C4-2B (cell line): Measurements from ENCODE around the gene OBSL1.

Experiments
- ZFX ChIP-seq: fragments of 450-650 bp; IDR thresholded peaks from 2 replicates; pipeline ENCODE4 v1.6.1; 2017
- TF ChIP-seq, protein P1 (sequence below): fragments of 450-650 bp; conservative IDR thresholded peaks from 2 replicates; pipeline ENCODE4 v1.5.1; 2017; ENCODE audit warnings: mild to moderate bottlenecking

DNA sequence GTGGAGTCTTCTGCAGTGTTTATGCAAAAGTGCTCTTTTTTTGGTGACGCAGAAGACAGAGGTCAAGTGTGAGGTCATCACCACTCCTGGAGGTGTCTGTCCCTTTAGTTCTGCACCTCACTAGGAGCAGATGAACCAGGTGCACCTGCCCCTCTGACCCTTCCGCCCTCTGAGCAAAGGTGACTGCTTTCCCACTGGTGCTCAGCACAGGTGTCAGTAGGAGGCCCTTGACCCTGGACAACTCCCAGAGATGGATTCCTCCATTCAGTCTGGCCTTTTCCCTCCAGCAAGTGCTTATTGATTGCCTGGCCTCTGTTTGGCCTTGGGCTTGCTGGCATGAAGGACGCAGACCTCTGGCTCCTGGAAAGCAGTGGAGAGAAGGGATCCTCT, 47.4 kb upstream of the OBSL1 start:
- TF ChIP-seq, protein P1, sequence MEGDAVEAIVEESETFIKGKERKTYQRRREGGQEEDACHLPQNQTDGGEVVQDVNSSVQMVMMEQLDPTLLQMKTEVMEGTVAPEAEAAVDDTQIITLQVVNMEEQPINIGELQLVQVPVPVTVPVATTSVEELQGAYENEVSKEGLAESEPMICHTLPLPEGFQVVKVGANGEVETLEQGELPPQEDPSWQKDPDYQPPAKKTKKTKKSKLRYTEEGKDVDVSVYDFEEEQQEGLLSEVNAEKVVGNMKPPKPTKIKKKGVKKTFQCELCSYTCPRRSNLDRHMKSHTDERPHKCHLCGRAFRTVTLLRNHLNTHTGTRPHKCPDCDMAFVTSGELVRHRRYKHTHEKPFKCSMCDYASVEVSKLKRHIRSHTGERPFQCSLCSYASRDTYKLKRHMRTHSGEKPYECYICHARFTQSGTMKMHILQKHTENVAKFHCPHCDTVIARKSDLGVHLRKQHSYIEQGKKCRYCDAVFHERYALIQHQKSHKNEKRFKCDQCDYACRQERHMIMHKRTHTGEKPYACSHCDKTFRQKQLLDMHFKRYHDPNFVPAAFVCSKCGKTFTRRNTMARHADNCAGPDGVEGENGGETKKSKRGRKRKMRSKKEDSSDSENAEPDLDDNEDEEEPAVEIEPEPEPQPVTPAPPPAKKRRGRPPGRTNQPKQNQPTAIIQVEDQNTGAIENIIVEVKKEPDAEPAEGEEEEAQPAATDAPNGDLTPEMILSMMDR, result no peak
- no peak for TF ChIP-seq ZFX
